Vagina (tissue), 2 donors: ENCODE measurements around the gene FAM120C. TPM values are rescaled to one million over a fixed set of nuclear protein-coding genes. Genes with fewer than 3 reads are reported as not detected.

Experiments used
- DNase-seq, 2 donors: peaks; one replicate each; pipeline ENCODE4 v3.0.0-alpha.2; 2017; ENCODE audit errors: extremely low spot score in 2 of 2
- H3K27ac ChIP-seq: fragments of 200-600 bp; sonication (generic); one replicate; pipeline ENCODE4 v1.5.1; 2019
- H3K27me3 ChIP-seq: fragments of 200-600 bp; sonication (generic); one replicate; pipeline ENCODE4 v1.5.1; 2019
- H3K36me3 ChIP-seq, 2 donors: fragments of 200-600 bp; sonication (generic); one replicate each; pipeline ENCODE4 v1.5.1; 2017 to 2019
- H3K4me1 ChIP-seq: fragments of 200-600 bp; sonication (generic); one replicate; pipeline ENCODE4 v1.5.1; 2019
- H3K4me3 ChIP-seq, 2 donors: fragments of 200-600 bp; sonication (generic); 1 replicate in 1 of 2; 2 replicates in 1 of 2; pipeline ENCODE4 v1.5.1; 2016 to 2019
- H3K9me3 ChIP-seq: fragments of 200-600 bp; sonication (generic); one replicate; pipeline ENCODE4 v1.5.1; 2019
- POLR2A ChIP-seq, 2 donors: fragments of 450-650 bp; IDR thresholded peaks; one replicate each; pipeline ENCODE4 v1.6.1; 2017; ENCODE audit warnings: antibody characterized with exemption in 2 of 2, mild to moderate bottlenecking in 2 of 2, moderate library complexity in 2 of 2
- POLR2AphosphoS5 ChIP-seq, 2 donors: sonication (generic); formaldehyde crosslinking; IDR thresholded peaks; one replicate each; pipeline ENCODE4 v1.9.0; 2017; ENCODE audit warnings: antibody characterized with exemption in 2 of 2, mild to moderate bottlenecking in 2 of 2, low read depth in 1 of 2; ENCODE audit not compliant: insufficient read depth in 1 of 2
- intact Hi-C: fragments of 100-400 bp; cut with DNase I; formaldehyde crosslinking; loops from one replicate; pipeline ENCODE4 v1.15.1; 2023
- total RNA-seq: library from RNA; depleted of rRNA; stranded (reverse); fragments of >200 nt; gene quantifications from one replicate; pipeline ENCODE4 v1.2.3, GENCODE V29; 2016
- TF ChIP-seq, protein P1 (sequence below), 3 experiments: fragments of 450-650 bp in 2 of 3; fragments of 200-600 bp in 1 of 3; sonication (generic) in 1 of 3; IDR thresholded peaks; one replicate each; pipeline ENCODE4 v1.5.1; 2017 to 2019; ENCODE audit warnings: antibody characterized with exemption in 3 of 3, mild to moderate bottlenecking in 2 of 3, moderate library complexity in 2 of 3

Gene FAM120C
- total RNA-seq, 1 donor from 2014 or later: 13.5 TPM

DNA sequence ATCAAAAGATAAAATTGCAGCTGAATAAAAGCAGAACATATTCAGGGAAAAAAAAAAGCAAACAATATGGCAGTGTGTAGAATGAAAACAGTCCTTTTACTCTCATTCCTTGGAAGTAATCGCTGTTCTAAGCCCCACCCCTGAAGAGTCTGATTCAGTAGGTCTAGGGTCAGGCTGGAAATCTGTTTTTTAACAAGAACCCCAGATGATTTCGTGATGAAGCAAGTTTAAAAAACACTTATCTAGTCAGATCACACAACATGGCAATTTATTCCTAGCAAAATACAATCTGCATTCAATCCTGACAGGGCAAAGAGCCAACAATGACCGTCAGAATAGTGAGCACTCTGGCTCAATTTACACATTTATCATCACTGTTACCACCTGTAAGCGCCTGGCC, 16.1 kb downstream of the FAM120C start:
- H3K9me3 ChIP-seq: no peaks in the 10 kb centered on the region
- no peak overlapping the region for H3K4me3 ChIP-seq
- no peaks in the 10 kb centered on the region for H3K27me3 ChIP-seq
- no peaks in the 10 kb centered on the region for H3K36me3 ChIP-seq
- H3K27ac ChIP-seq: no peak overlapping the region
- TF ChIP-seq, protein P1, sequence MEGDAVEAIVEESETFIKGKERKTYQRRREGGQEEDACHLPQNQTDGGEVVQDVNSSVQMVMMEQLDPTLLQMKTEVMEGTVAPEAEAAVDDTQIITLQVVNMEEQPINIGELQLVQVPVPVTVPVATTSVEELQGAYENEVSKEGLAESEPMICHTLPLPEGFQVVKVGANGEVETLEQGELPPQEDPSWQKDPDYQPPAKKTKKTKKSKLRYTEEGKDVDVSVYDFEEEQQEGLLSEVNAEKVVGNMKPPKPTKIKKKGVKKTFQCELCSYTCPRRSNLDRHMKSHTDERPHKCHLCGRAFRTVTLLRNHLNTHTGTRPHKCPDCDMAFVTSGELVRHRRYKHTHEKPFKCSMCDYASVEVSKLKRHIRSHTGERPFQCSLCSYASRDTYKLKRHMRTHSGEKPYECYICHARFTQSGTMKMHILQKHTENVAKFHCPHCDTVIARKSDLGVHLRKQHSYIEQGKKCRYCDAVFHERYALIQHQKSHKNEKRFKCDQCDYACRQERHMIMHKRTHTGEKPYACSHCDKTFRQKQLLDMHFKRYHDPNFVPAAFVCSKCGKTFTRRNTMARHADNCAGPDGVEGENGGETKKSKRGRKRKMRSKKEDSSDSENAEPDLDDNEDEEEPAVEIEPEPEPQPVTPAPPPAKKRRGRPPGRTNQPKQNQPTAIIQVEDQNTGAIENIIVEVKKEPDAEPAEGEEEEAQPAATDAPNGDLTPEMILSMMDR (IDR thresholded peaks at IDR 0.05): no peak
- TF ChIP-seq POLR2AphosphoS5 (IDR thresholded peaks at IDR 0.05; ENCODE audit: insufficient read depth in 1 of 2, low read depth in 1 of 2) (no peak), POLR2A (IDR thresholded peaks at IDR 0.05) (no peak)
- H3K4me1 ChIP-seq: no peaks in the 10 kb centered on the region
- intact Hi-C loops: no loop called here
- no peak for DNase-seq

DNA sequence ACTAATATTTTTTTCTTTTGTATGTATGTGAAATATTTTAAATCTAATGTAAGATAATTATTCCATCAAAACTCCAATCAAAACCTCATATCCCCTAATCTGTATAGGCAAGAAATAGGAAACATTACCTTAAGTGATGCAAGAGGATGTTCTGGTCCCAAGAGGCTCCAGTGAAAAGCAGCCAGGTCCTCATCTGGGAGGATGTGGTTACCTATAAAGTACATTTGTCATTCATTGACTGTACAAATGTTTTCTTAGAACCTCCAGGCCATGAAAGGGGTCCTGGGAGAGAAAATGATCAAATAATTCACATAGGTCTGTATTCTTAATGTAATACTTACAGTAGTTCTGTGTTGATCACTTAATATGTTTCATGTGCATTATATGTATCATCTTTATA, 25.5 kb downstream of the FAM120C start:
- no peak for DNase-seq
- intact Hi-C loops: no loop called here
- TF ChIP-seq POLR2AphosphoS5 (IDR thresholded peaks at IDR 0.05; ENCODE audit: insufficient read depth in 1 of 2, low read depth in 1 of 2): no peak
- TF ChIP-seq POLR2A (IDR thresholded peaks at IDR 0.05): no peak
- TF ChIP-seq, protein P1 (IDR thresholded peaks at IDR 0.05): no peak

DNA sequence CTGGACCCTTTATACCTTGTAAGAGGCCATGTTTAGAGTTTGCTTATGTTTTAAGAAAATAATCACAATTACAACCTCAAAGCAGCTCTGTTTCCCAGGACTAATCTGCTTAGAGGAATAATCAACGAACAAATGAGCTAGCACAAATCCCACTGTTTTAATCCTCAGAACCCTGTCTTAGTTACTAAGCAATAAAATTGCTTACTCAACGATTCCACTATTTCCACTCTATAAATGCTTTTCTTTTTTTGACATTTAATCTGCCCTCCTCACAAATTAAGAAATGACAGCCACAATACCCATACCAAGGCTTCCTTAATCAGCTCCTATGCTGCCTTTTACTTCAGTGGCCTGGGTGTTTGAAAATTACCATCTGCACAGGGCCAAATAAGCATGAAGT, 48.8 kb downstream of the FAM120C start:
- TF ChIP-seq, protein P1 (IDR thresholded peaks at IDR 0.05): no peak
- TF ChIP-seq POLR2AphosphoS5 (IDR thresholded peaks at IDR 0.05; ENCODE audit: insufficient read depth in 1 of 2, low read depth in 1 of 2): no peak
- TF ChIP-seq POLR2A (IDR thresholded peaks at IDR 0.05): no peak
- no peaks in the 10 kb centered on the region for H3K9me3 ChIP-seq
- H3K4me3 ChIP-seq: no peak overlapping the region
- no peak for DNase-seq
- H3K27ac ChIP-seq: no peak overlapping the region
- no peaks in the 10 kb centered on the region for H3K27me3 ChIP-seq
- peaks cover 0 to 5% of the 10 kb centered on the region in 2 donors for H3K36me3 ChIP-seq
- intact Hi-C loops: no loop called here
- H3K4me1 ChIP-seq: no peaks in the 10 kb centered on the region

More for the DNA sequence above, 25.5 kb downstream of the FAM120C start:
- no peaks in the 10 kb centered on the region for H3K4me1 ChIP-seq
- H3K4me3 ChIP-seq: no peak overlapping the region
- H3K27me3 ChIP-seq: no peaks in the 10 kb centered on the region
- H3K36me3 ChIP-seq: no peaks in the 10 kb centered on the region
- no peak overlapping the region for H3K27ac ChIP-seq
- no peaks in the 10 kb centered on the region for H3K9me3 ChIP-seq

DNA sequence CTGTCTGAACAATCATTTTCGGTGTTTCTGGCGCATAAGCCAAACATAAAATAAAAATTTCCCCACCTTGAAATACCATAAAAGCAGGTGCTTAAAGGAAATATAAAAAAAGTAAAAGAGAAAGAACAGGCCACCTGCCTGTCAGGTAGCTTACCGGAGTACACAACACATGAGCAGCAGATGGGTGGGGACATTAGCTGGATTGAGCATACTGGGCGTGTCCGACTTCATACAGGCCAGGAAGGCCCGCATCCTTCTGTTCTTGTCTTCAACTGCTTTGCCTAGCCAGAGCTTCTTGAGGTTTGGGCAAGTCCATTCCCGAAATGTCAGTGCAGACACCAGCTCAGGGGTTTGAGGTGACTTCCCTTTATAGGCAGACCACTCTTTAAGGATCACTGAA, 66.7 kb downstream of the FAM120C start:
- H3K27ac ChIP-seq: no peak overlapping the region
- no peaks in the 10 kb centered on the region for H3K4me1 ChIP-seq
- no peaks in the 10 kb centered on the region for H3K36me3 ChIP-seq
- no peak overlapping the region for H3K4me3 ChIP-seq
- no peaks in the 10 kb centered on the region for H3K27me3 ChIP-seq
- H3K9me3 ChIP-seq: no peaks in the 10 kb centered on the region
- TF ChIP-seq, protein P1 (IDR thresholded peaks at IDR 0.05): no peak
- TF ChIP-seq POLR2AphosphoS5 (IDR thresholded peaks at IDR 0.05; ENCODE audit: insufficient read depth in 1 of 2, low read depth in 1 of 2): no peak
- TF ChIP-seq POLR2A (IDR thresholded peaks at IDR 0.05): no peak
- DNase-seq: no peak
- intact Hi-C loops: no loop called here

DNA sequence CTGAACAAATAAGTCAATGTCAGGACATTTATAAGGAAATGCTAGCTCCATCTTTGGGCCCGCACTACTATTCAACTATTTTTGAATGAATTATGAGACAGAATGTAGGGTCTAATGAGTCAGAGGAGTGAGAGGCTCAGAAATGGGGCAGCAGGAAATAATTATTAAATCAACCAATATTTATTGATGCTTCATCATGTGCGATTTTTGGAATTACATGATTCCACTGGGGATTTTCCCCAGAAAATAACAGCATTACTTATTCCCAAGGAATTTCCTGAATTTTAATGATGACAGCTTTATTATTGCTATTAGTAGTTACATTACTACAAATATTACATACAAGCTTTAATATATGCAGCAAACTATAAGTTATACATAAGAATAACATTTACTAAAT, 89.5 kb downstream of the FAM120C start:
- Histone ChIP-seq H3K4me3 (no peak overlapping the region), H3K9me3 (no peaks in the 10 kb centered on the region), H3K27me3 (no peaks in the 10 kb centered on the region), H3K27ac (no peak overlapping the region), H3K36me3 (no peaks in the 10 kb centered on the region), H3K4me1 (no peaks in the 10 kb centered on the region)
- TF ChIP-seq POLR2A (IDR thresholded peaks at IDR 0.05) (no peak), POLR2AphosphoS5 (IDR thresholded peaks at IDR 0.05; ENCODE audit: insufficient read depth in 1 of 2, low read depth in 1 of 2) (no peak)
- TF ChIP-seq, protein P1 (IDR thresholded peaks at IDR 0.05): no peak
- DNase-seq: no peak
- intact Hi-C loops: no loop called here
